Type B pancreatic cell (in vitro differentiated cells): ENCODE results near the gene ZNF33A. TPM values are rescaled to one million over a fixed set of nuclear protein-coding genes. Genes with fewer than 3 reads are reported as not detected.
"Not testable (repeated sequence)": the region's sequence is repeated elsewhere in the genome, so short reads cannot be mapped to it uniquely, and the experiment has no call there.

Experiments used
- DNase-seq: peaks from one replicate; pipeline ENCODE4 v3.0.0; 2021; ENCODE audit warnings: mixed read lengths; ENCODE audit not compliant: unreplicated experiment; ENCODE audit errors: extremely low spot score
- H3K27ac Mint-ChIP-seq: 2 replicates; pipeline ENCODE4 v1.8.0; 2021; ENCODE audit warnings: mild to moderate bottlenecking, mixed read lengths
- H3K27me3 Mint-ChIP-seq: 2 replicates; pipeline ENCODE4 v1.8.0; 2021; ENCODE audit warnings: mixed read lengths
- H3K36me3 Mint-ChIP-seq: 2 replicates; pipeline ENCODE4 v1.8.0; 2021; ENCODE audit warnings: mixed read lengths
- H3K4me1 Mint-ChIP-seq: one replicate; pipeline ENCODE4 v1.8.0; 2021; ENCODE audit warnings: mixed read lengths; ENCODE audit not compliant: unreplicated experiment
- H3K4me3 Mint-ChIP-seq: 2 replicates; pipeline ENCODE4 v1.8.0; 2021; ENCODE audit warnings: mild to moderate bottlenecking, mixed read lengths
- H3K9me3 Mint-ChIP-seq: 2 replicates; pipeline ENCODE4 v1.8.0; 2021; ENCODE audit warnings: mixed read lengths
- CTCF ChIP-seq: fragments of 200-600 bp; sonication (generic); conservative IDR thresholded peaks from 2 replicates; pipeline ENCODE4 v1.5.0; 2021; ENCODE audit warnings: antibody characterized with exemption, mild to moderate bottlenecking
- total RNA-seq: library from RNA; stranded (reverse); gene quantifications from 2 replicates; pipeline ENCODE4 v1.2.1, GENCODE V29; 2021; ENCODE audit warnings: low replicate concordance

The ZNF33A gene
- total RNA-seq, 1 donor from 2014 or later, result 32.2 TPM

GRCh38 chr10:37976880-37977203 is 33.6 kb upstream of the ZNF33A start:
- Mint-ChIP-seq H3K27me3 (no peaks in the 10 kb centered on the region), H3K4me3 (peak overlapping the region; percentile 94), H3K9me3 (no peaks in the 10 kb centered on the region), H3K27ac (peak overlapping the region; percentile 91), H3K4me1 (peaks cover 8% of the 10 kb centered on the region), H3K36me3 (peaks cover 9% of the 10 kb centered on the region)
- no peak for TF ChIP-seq CTCF
- DNase-seq, result no peak

- no peaks in the 10 kb centered on the region for H3K4me1 Mint-ChIP-seq
- no peak overlapping the region for H3K4me3 Mint-ChIP-seq
- H3K36me3 Mint-ChIP-seq, result no peaks in the 10 kb centered on the region
- no peaks in the 10 kb centered on the region for H3K9me3 Mint-ChIP-seq
- no peak for DNase-seq
- no peaks in the 10 kb centered on the region for H3K27me3 Mint-ChIP-seq
- no peak overlapping the region for H3K27ac Mint-ChIP-seq
- no peak for TF ChIP-seq CTCF
Measured at GRCh38 chr10:37991655-37992054, 18.8 kb upstream of the ZNF33A start.

GRCh38 chr10:37992083-37992482 is 18.4 kb upstream of the ZNF33A start:
- DNase-seq, result no peak
- no peak overlapping the region for H3K27ac Mint-ChIP-seq
- no peaks in the 10 kb centered on the region for H3K36me3 Mint-ChIP-seq
- no peaks in the 10 kb centered on the region for H3K27me3 Mint-ChIP-seq
- H3K4me1 Mint-ChIP-seq, result no peaks in the 10 kb centered on the region
- TF ChIP-seq CTCF, result no peak
- no peak overlapping the region for H3K4me3 Mint-ChIP-seq
- H3K9me3 Mint-ChIP-seq, result no peaks in the 10 kb centered on the region

- not testable (repeated sequence) for H3K4me3 Mint-ChIP-seq, H3K36me3 Mint-ChIP-seq, H3K4me1 Mint-ChIP-seq, H3K27ac Mint-ChIP-seq, DNase-seq, H3K27me3 Mint-ChIP-seq, H3K9me3 Mint-ChIP-seq
Measured at GRCh38 chr10:37998920-37999319, 11.6 kb upstream of the ZNF33A start.

- not testable (repeated sequence) for H3K27ac Mint-ChIP-seq, H3K36me3 Mint-ChIP-seq, H3K4me1 Mint-ChIP-seq, H3K4me3 Mint-ChIP-seq, H3K27me3 Mint-ChIP-seq, H3K9me3 Mint-ChIP-seq, DNase-seq
Measured at GRCh38 chr10:38000474-38000873, 10.0 kb upstream of the ZNF33A start.

GRCh38 chr10:38003026-38003425 is 7.4 kb upstream of the ZNF33A start:
- Mint-ChIP-seq H3K27me3 (no peaks in the 10 kb centered on the region), H3K4me1 (no peaks in the 10 kb centered on the region)

More at GRCh38 chr10:38003026-38003425, 7.4 kb upstream of the ZNF33A start:
- TF ChIP-seq CTCF, result no peak
- H3K36me3 Mint-ChIP-seq, result no peaks in the 10 kb centered on the region
- no peak overlapping the region for H3K27ac Mint-ChIP-seq
- H3K9me3 Mint-ChIP-seq, result no peaks in the 10 kb centered on the region
- H3K4me3 Mint-ChIP-seq, result no peak overlapping the region
- DNase-seq, result no peak
